PFSK-1 (cell line): Measurements from ENCODE around the gene FGF14.

Source experiments
- FOXP2 ChIP-seq: optimal IDR thresholded peaks from 2 replicates; pipeline ENCODE3; 2011; ENCODE audit warnings: borderline replicate concordance, control low read depth, inconsistent platforms; ENCODE audit not compliant: insufficient read depth; ENCODE audit errors: extremely low read length, extremely low read depth
- POLR2AphosphoS5 ChIP-seq: IDR thresholded peaks from 2 replicates; pipeline ENCODE4 v1.6.1; 2012; ENCODE audit warnings: low read depth, mild to moderate bottlenecking, control low read depth, low read length, moderate library complexity
- REST ChIP-seq, 2 experiments: IDR thresholded peaks; 2 replicates each; pipeline versions ENCODE4 v1.6.1 to v1.8.0; 2011 to 2012; ENCODE audit warnings: low read depth in 2 of 2, low read length in 2 of 2, control low read depth in 1 of 2, inconsistent platforms in 1 of 2, mild to moderate bottlenecking in 1 of 2, moderate library complexity in 1 of 2; ENCODE audit not compliant: insufficient read depth in 1 of 2
- SIN3A ChIP-seq: IDR thresholded peaks from 2 replicates; pipeline ENCODE4 v1.6.1; 2012; ENCODE audit warnings: mild to moderate bottlenecking, low read length, moderate library complexity, borderline replicate concordance; ENCODE audit not compliant: insufficient read depth
- TAF1 ChIP-seq: IDR thresholded peaks from 2 replicates; pipeline ENCODE4 v1.6.1; 2012; ENCODE audit warnings: low read length, control low read depth, borderline replicate concordance; ENCODE audit not compliant: insufficient read depth

Gene FGF14

GRCh38 chr13:102033386-102033785, 368.5 kb downstream of the FGF14 start:
- TF ChIP-seq TAF1 (no peak), SIN3A (no peak), REST (IDR thresholded peaks at IDR 0.05; ENCODE audit: insufficient read depth in 1 of 2, low read depth in 2 of 2, low read length in 2 of 2) (no peak), POLR2AphosphoS5 (no peak), FOXP2 (no peak)

- TF ChIP-seq FOXP2 (no peak), SIN3A (no peak), TAF1 (no peak), REST (IDR thresholded peaks at IDR 0.05; ENCODE audit: insufficient read depth in 1 of 2, low read depth in 2 of 2, low read length in 2 of 2) (no peak), POLR2AphosphoS5 (no peak)
Measured at GRCh38 chr13:102028868-102029267, 373.0 kb downstream of the FGF14 start.

- TF ChIP-seq SIN3A (no peak), FOXP2 (no peak), REST (IDR thresholded peaks at IDR 0.05; ENCODE audit: insufficient read depth in 1 of 2, low read depth in 2 of 2, low read length in 2 of 2) (no peak), TAF1 (no peak), POLR2AphosphoS5 (no peak)
Measured at GRCh38 chr13:102028206-102028605, 373.6 kb downstream of the FGF14 start.

GRCh38 chr13:102021777-102022176, 380.1 kb downstream of the FGF14 start:
- no peak for TF ChIP-seq TAF1
- TF ChIP-seq POLR2AphosphoS5: no peak
- no peak for TF ChIP-seq SIN3A
- TF ChIP-seq REST (IDR thresholded peaks at IDR 0.05; ENCODE audit: insufficient read depth in 1 of 2, low read depth in 2 of 2, low read length in 2 of 2): no peak
- no peak for TF ChIP-seq FOXP2

GRCh38 chr13:102020611-102021216, 381.1 kb downstream of the FGF14 start:
- TF ChIP-seq POLR2AphosphoS5 (no peak), SIN3A (no peak), REST (IDR thresholded peaks at IDR 0.05; ENCODE audit: insufficient read depth in 1 of 2, low read depth in 2 of 2, low read length in 2 of 2) (no peak), TAF1 (no peak), FOXP2 (no peak)
